ENCODE measurements around the gene PGS1.
A peak's percentile ranks its signal among the peaks of the same experiment; 100 is the strongest.

Gene PGS1

DNA sequence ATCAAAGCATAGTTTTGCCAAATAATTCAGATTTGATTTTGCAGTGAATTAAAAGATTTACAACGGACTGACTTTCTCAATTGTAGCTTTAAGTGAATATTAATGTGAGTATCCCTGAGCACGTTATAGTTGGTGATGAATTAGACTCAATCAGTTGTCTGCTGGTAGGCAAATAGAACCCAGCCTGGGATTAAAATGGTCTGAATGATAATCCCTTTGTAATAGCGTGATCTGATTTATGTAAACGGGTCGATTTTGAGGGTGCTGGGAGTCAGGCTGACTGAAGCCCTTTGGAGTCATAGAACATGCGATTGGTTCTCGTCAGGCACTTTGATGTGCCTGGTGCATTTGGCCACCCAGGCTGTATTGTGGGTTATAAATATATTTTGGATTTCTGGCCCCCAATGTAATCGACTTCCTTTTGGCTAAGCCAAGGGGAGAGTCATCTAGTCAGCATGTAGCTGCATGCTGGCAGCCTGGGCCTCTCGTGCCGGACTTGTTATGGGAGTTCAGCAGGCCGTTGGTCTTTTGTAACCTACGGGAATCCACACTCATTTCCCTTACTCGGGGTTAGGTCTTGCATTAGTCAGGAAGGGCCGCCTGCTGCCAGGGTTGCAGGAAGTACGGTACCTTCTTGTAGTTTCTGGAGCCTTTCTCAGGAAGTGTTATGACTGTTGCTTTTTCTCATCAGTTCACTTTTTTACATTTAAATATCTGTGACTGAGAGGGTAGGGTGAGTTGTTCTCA lies 5.4 kb downstream of the PGS1 start:
- H3K36me3 ChIP-seq (ENCODE audit: control insufficient read depth, insufficient read depth, low read length): no peaks in the 10 kb centered on the region
- H3K9me3 ChIP-seq (ENCODE audit: control insufficient read depth, low read length): no peaks in the 10 kb centered on the region
- no peaks in the 10 kb centered on the region for H3K27me3 ChIP-seq (ENCODE audit: control insufficient read depth, insufficient read depth, low read length)
- H3K4me3 ChIP-seq (ENCODE audit: low read length): no peak overlapping the region
- H3K9ac ChIP-seq (ENCODE audit: low read length): peak overlapping the region; percentile 24
- H3K4me1 ChIP-seq (ENCODE audit: control insufficient read depth, insufficient read depth, low read length): peaks cover 44% of the 10 kb centered on the region

DNA sequence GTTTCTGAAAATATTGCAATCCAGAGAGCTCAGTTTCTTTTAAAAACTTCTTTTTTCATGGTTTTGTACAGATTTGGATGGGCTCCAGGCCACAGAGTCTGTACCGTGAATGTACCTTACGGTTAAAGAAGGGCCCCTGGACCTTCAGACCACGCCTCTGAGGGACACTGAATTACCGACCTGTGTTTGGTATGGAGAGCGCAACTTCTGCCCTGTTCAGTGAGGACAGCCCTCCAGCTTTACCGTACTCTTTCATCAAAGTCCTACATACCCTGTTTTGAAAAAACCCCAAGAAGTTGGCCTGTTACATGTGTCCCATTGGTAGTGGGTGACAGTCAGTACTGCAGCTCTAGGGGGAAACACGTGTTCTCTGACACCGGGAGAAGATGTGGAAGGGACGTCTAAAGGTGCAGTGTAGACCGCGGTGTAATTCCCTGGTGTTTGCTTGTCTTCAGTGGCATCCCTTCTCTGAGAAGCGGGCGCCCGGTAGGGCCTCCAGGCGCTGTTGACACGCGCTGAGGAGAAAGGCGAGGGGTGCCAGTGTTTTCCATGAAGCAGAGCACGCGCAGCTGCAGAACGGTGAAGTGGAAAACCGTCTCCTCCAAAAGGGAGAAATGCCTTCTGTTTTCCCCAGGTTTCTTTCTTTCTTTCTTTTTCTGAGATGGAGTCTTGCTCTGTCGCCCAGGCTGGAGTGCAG lies 6.2 kb downstream of the PGS1 start:
- no peaks in the 10 kb centered on the region for H3K36me3 ChIP-seq (ENCODE audit: control insufficient read depth, insufficient read depth, low read length)
- H3K9ac ChIP-seq (ENCODE audit: low read length): peak overlapping the region; percentile 24
- H3K9me3 ChIP-seq (ENCODE audit: control insufficient read depth, low read length): no peaks in the 10 kb centered on the region
- H3K4me1 ChIP-seq (ENCODE audit: control insufficient read depth, insufficient read depth, low read length): peaks cover 39% of the 10 kb centered on the region
- H3K27me3 ChIP-seq (ENCODE audit: control insufficient read depth, insufficient read depth, low read length): no peaks in the 10 kb centered on the region
- no peak overlapping the region for H3K4me3 ChIP-seq (ENCODE audit: low read length)

DNA sequence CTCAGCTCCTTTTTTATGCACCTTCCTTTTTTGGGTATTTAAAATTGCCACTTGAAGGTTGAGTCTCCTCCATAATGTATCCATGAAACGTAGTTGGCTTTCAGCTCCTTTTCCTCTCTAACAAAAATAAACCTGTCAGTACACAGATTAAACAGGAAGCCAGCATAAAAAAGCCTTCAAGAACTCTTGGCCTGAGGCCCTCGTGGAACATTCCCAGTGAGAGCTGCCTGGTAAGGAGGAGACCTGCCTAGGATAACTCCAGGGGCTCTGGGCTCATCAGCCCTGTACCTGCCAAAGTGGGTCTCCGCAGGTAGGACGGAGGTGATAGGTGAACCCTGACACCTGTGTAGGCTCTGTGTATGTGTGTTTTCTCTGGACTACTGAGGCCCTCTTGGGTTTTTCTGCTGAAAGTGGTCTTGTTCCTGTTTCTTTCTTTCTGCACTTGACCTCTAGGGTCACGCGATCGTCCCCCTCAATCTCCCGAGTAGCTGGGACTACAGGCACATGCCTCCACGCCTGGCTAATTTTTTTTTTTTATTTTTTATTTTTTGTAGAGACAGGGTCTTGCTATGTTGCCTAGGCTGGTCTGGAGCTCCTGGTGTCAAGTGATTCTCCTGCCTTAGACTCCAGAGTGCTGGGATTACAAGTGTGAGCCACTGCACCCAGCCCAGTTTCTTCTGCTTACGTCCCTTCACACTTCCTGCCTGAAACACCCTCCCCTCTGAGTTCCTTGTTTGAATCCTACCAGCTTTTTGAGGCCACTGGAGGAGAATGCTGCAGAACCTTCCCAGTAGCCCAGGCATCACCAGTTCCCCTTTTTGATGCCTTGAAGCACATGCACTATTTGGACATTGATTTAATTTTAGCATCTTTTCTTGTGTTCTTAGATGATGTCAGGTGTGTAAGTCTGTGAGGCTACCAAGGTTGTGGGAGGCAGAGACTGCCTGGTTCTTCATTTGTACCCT lies 9.8 kb downstream of the PGS1 start:
- Histone ChIP-seq H3K9me3 (ENCODE audit: control insufficient read depth, low read length) (no peaks in the 10 kb centered on the region), H3K9ac (ENCODE audit: low read length) (no peak overlapping the region), H3K4me3 (ENCODE audit: low read length) (no peak overlapping the region), H3K27me3 (ENCODE audit: control insufficient read depth, insufficient read depth, low read length) (no peaks in the 10 kb centered on the region), H3K4me1 (ENCODE audit: control insufficient read depth, insufficient read depth, low read length) (peaks cover 27% of the 10 kb centered on the region), H3K36me3 (ENCODE audit: control insufficient read depth, insufficient read depth, low read length) (no peaks in the 10 kb centered on the region)

DNA sequence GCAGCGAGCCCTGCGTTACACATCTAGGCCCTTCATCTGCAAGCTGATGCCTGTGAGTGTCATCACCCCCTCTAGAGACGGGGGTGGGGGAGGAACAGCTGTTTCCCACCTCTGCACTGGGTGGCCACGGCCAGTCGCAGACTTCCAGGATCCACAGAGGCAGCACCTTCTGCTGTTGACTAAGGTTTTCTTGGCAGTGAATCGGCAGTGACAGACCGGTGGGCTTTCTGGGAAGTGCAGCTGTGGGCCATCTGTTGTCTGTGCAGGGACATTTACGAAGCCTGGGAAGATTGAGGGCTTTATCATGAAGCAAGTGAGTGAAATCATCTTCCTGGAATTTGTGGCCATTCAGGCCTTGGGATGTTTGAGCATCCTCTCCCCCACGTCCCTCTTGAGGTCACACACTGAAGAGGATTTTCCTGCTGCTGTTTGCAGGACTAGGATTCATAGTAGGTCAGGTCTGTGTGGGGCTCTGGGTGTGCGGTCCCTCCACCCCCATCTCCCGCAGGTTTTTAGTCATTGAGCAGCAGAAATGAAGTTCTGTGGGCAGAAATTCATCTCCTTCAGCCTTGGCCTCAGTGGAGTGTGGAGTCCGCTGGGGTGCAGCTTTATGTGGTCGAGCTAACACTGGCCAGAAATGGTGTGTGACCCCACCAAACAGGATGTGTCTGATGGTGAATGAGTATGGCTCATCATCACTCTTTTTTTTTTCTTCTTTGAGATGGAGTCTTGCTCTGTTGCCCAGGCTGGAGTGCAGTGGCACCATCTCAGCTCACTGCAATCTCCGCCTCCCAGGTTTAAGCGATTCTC lies 12.0 kb downstream of the PGS1 start:
- Histone ChIP-seq H3K9ac (ENCODE audit: low read length) (no peak overlapping the region), H3K27me3 (ENCODE audit: control insufficient read depth, insufficient read depth, low read length) (no peaks in the 10 kb centered on the region), H3K9me3 (ENCODE audit: control insufficient read depth, low read length) (no peaks in the 10 kb centered on the region), H3K36me3 (ENCODE audit: control insufficient read depth, insufficient read depth, low read length) (no peaks in the 10 kb centered on the region), H3K4me1 (ENCODE audit: control insufficient read depth, insufficient read depth, low read length) (peaks cover 13% of the 10 kb centered on the region), H3K4me3 (ENCODE audit: low read length) (no peak overlapping the region)

DNA sequence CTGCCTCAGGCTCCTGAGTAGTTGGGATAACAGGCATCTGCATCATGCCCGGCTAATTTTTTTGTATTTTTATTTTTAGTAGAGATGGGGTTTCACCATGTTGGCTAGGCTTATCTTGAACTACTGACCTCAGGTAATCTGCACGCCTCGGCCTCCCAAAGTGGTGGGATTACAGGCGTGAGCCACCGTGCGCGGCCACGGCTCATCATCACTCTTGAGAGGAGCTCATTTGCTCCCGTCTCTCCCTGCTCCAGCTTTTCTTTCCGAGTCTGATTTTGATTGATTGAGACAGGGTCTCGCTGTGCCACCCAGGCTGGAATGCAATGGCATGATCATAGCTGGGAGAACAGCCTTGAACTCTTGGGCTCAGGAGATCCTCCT lies 12.6 kb downstream of the PGS1 start:
- Histone ChIP-seq H3K9me3 (ENCODE audit: control insufficient read depth, low read length) (no peaks in the 10 kb centered on the region), H3K4me1 (ENCODE audit: control insufficient read depth, insufficient read depth, low read length) (peaks cover 7% of the 10 kb centered on the region), H3K27me3 (ENCODE audit: control insufficient read depth, insufficient read depth, low read length) (no peaks in the 10 kb centered on the region), H3K9ac (ENCODE audit: low read length) (no peak overlapping the region), H3K4me3 (ENCODE audit: low read length) (no peak overlapping the region), H3K36me3 (ENCODE audit: control insufficient read depth, insufficient read depth, low read length) (no peaks in the 10 kb centered on the region)

DNA sequence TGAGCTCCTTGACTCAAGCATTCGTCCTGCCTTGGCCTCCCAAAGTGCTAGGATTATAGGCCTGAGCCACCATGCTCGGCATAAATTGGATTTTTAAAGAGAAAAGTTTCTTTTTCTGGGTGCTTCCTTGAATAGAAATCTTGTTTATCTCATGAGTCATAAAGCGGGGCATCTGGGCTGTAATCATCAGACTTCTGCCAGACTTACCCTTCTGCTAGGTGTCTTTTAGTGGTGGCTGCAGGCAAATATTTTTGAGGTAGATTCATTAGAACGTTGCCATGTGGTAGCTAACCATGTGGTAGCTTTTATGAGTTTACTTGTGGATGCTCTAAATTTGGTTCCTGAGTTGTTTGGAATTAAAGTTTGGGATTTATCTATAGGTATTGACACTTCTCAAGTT lies 13.4 kb downstream of the PGS1 start:
- Histone ChIP-seq H3K27me3 (ENCODE audit: control insufficient read depth, insufficient read depth, low read length) (no peaks in the 10 kb centered on the region), H3K9ac (ENCODE audit: low read length) (no peak overlapping the region), H3K36me3 (ENCODE audit: control insufficient read depth, insufficient read depth, low read length) (no peaks in the 10 kb centered on the region), H3K4me3 (ENCODE audit: low read length) (no peak overlapping the region), H3K9me3 (ENCODE audit: control insufficient read depth, low read length) (no peaks in the 10 kb centered on the region), H3K4me1 (ENCODE audit: control insufficient read depth, insufficient read depth, low read length) (no peaks in the 10 kb centered on the region)

DNA sequence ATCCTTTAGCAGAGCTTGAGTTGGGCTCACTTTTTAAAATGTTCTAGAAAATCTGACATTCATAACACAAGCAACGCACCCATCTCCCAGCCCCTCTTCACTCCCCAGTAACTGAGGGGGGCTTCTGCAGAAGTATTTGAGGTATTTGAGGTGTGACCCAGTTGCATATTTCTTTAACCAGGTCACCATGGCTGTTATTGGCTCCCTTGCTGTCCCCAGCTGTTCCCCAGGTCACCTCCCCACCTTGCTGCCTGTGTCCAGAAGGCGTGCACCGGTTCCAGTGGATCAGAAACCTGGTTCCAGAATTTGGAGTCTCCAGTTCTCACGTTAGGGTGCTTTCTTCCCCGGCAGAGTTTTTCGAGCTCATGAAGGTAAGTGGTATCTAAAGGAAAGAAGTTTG lies 13.8 kb downstream of the PGS1 start:
- Histone ChIP-seq H3K9me3 (ENCODE audit: control insufficient read depth, low read length) (no peaks in the 10 kb centered on the region), H3K4me1 (ENCODE audit: control insufficient read depth, insufficient read depth, low read length) (no peaks in the 10 kb centered on the region), H3K9ac (ENCODE audit: low read length) (no peak overlapping the region), H3K4me3 (ENCODE audit: low read length) (no peak overlapping the region), H3K27me3 (ENCODE audit: control insufficient read depth, insufficient read depth, low read length) (no peaks in the 10 kb centered on the region), H3K36me3 (ENCODE audit: control insufficient read depth, insufficient read depth, low read length) (no peaks in the 10 kb centered on the region)

DNA sequence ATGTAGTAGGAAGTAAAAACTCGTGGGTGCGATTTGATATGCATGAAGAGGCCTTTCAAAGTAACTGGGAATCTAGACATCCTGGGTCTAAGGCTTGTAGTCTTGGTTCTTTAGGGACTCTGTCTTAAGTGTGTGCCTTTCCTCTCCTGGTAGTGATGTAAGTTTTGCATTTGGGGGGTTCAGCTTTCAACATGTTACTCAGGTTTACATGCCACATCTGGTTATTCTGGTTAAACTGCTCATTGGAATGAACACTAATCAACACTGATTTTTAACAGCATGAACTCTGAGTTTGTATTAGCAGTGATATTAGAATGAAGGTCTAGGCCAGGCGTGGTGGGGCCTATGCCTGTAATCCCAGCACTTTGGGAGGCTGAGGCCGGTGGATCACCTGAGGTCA lies 15.1 kb downstream of the PGS1 start:
- Histone ChIP-seq H3K9ac (ENCODE audit: low read length) (no peak overlapping the region), H3K9me3 (ENCODE audit: control insufficient read depth, low read length) (no peaks in the 10 kb centered on the region), H3K36me3 (ENCODE audit: control insufficient read depth, insufficient read depth, low read length) (peaks cover 8% of the 10 kb centered on the region), H3K27me3 (ENCODE audit: control insufficient read depth, insufficient read depth, low read length) (no peaks in the 10 kb centered on the region), H3K4me3 (ENCODE audit: low read length) (no peak overlapping the region), H3K4me1 (ENCODE audit: control insufficient read depth, insufficient read depth, low read length) (no peaks in the 10 kb centered on the region)

DNA sequence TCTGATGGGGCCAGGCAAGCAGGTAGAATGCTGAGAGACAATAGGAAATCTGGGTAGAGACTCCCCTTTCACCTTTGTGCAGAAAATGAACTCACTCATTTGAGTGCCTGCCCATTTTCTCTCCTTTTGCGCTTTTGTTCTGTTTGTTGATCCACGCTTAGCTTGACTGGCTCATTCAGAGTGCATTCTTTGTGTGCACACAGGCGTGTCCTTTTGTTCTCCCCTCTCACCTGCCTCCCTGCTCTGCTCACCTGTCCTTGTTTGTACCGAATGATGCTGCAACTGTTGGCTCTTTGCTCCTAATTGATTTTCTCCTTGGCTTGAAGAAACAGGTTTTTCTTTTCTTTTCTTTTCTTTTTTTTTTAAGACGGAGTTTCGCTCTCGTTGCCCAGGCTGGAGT lies 15.8 kb downstream of the PGS1 start:
- no peaks in the 10 kb centered on the region for H3K4me1 ChIP-seq (ENCODE audit: control insufficient read depth, insufficient read depth, low read length)
- no peak overlapping the region for H3K4me3 ChIP-seq (ENCODE audit: low read length)
- no peak overlapping the region for H3K9ac ChIP-seq (ENCODE audit: low read length)
- H3K27me3 ChIP-seq (ENCODE audit: control insufficient read depth, insufficient read depth, low read length): no peaks in the 10 kb centered on the region
- no peaks in the 10 kb centered on the region for H3K9me3 ChIP-seq (ENCODE audit: control insufficient read depth, low read length)
- peaks cover 14% of the 10 kb centered on the region for H3K36me3 ChIP-seq (ENCODE audit: control insufficient read depth, insufficient read depth, low read length)

DNA sequence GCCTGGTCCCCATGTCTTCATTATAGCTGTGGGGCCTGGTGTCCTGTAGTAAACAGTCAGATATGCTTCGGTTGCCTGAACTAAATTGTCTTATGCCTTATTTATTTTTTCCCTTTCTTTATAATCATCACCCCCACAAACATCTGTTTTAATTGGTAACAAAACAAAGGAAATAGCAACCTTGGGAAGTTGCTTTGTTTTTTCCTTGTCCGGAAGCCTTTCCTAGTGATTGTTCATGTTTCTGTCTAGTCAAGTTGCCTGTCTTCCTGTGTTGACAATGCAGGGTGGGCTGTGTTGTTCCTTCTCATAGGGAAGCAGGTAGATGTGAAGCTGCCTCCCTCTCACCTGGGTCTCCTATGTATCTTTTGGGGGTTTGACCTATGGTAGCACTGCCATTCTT lies 16.7 kb downstream of the PGS1 start:
- H3K9ac ChIP-seq (ENCODE audit: low read length): no peak overlapping the region
- H3K36me3 ChIP-seq (ENCODE audit: control insufficient read depth, insufficient read depth, low read length): peaks cover 21% of the 10 kb centered on the region
- no peaks in the 10 kb centered on the region for H3K4me1 ChIP-seq (ENCODE audit: control insufficient read depth, insufficient read depth, low read length)
- H3K4me3 ChIP-seq (ENCODE audit: low read length): no peak overlapping the region
- no peaks in the 10 kb centered on the region for H3K9me3 ChIP-seq (ENCODE audit: control insufficient read depth, low read length)
- no peaks in the 10 kb centered on the region for H3K27me3 ChIP-seq (ENCODE audit: control insufficient read depth, insufficient read depth, low read length)

DNA sequence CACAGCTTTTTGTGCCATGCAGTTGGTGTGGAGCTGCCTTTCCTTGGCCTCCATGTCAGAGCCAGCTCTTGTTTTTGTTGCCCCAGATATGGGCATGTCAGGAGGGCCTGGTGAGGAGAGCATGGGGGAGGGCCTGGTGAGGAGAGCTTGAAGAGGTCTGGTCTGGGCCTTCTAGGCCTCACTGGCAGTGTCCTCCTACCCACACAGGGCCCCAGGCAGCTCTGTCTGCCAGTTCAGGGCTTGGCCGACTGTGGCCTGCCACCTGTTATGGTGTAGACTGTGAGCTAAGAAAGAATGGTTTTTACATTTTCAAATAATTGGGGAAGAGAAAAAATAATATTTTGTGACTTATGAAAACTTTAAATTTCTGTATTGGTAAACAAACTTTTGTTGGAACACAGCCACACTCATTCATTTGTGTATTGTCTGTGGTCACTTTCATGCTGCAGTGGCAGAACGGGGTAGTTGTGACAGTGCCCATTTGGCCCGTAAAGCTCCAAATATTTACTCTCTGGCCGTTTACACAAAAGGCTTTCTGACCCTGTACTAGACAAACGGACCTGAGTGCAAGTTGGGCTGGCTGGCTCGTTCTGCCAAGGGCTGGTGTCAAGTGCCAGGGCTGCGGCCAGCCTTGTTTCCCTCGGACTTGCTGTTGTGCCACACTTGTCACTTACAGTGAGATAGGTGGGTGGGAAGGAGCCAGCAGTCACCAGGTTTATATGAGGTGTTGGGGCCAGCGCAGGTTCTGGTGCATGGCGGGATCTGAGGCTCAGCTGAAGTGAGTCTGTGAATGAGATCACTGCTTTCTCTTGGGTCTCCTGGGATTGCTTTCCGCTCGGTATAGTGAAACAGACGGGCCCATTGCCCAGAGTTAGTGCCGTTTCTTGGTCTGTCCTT lies 18.2 kb downstream of the PGS1 start:
- Histone ChIP-seq H3K36me3 (ENCODE audit: control insufficient read depth, insufficient read depth, low read length) (peaks cover 25% of the 10 kb centered on the region), H3K27me3 (ENCODE audit: control insufficient read depth, insufficient read depth, low read length) (no peaks in the 10 kb centered on the region), H3K9ac (ENCODE audit: low read length) (no peak overlapping the region), H3K4me3 (ENCODE audit: low read length) (no peak overlapping the region), H3K4me1 (ENCODE audit: control insufficient read depth, insufficient read depth, low read length) (no peaks in the 10 kb centered on the region), H3K9me3 (ENCODE audit: control insufficient read depth, low read length) (no peaks in the 10 kb centered on the region)

All from mucosa of stomach (tissue), 1 donor.